ENCODE results near the gene CYP1A2. TPM values are rescaled to one million over a fixed set of nuclear protein-coding genes. Genes with fewer than 3 reads are reported as not detected.

CYP1A2 gene
- total and polyA plus RNA-seq, 12 donors = 0.11 TPM; not detected in 11

DNA sequence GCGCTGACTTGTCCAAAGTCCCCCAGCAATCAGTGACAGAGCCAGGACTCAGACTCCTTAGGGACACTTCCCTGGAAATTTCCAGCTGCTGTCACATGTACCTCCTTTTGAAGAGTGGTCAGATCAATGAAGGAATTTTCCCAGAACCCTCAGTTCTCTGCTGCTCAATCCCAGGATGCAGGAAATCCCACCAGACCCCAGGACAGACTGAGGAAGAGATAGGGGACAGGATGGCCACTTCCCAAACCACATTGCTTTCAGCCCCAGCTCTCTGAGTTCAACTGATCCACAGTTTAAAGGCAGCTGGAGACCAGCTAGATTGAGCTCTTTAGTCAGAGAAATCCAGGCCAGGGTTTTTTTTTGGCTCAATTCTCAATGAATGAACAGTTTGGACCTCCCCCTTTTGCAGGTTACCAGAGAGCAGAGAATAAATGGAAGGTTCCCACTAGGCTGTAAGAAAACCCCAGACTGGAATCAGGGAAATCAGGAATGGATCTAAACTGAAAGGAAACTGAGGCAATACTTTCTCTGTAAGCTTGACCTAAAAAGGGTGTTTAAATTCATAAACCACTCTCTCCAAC is 24.8 kb upstream of the CYP1A2 start:
- H3K4me3 ChIP-seq = no peak overlapping the region
- peaks cover 3 to 31% (median 21%) of the 10 kb centered on the region in 9 donors for H3K4me1 ChIP-seq
- H3K9me3 ChIP-seq = no peaks in the 10 kb centered on the region
- DNase-seq = peak in 1 of 2 donors; percentile 19
- intact Hi-C loops (cut with DNase I) = loop anchor here in 1 of 10 donors (10.0 kb wide), 1 partner anchor 59 kb away; no protein-coding TSS in a partner anchor
- TF ChIP-seq, protein P1, sequence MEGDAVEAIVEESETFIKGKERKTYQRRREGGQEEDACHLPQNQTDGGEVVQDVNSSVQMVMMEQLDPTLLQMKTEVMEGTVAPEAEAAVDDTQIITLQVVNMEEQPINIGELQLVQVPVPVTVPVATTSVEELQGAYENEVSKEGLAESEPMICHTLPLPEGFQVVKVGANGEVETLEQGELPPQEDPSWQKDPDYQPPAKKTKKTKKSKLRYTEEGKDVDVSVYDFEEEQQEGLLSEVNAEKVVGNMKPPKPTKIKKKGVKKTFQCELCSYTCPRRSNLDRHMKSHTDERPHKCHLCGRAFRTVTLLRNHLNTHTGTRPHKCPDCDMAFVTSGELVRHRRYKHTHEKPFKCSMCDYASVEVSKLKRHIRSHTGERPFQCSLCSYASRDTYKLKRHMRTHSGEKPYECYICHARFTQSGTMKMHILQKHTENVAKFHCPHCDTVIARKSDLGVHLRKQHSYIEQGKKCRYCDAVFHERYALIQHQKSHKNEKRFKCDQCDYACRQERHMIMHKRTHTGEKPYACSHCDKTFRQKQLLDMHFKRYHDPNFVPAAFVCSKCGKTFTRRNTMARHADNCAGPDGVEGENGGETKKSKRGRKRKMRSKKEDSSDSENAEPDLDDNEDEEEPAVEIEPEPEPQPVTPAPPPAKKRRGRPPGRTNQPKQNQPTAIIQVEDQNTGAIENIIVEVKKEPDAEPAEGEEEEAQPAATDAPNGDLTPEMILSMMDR (IDR thresholded peaks at IDR 0.05) = no peak
- no peaks in the 10 kb centered on the region for H3K36me3 ChIP-seq
- peak in 5 of 8 donors; percentile 47 to 64 (median 59) for ATAC-seq
- H3K27me3 ChIP-seq = peaks cover 0 to 46% (median 0%) of the 10 kb centered on the region in 7 donors
- H3K27ac ChIP-seq = no peak overlapping the region
- WGBS, 2 donors = 53 to 65% methylated on average over 1 of the region's 1 CpG

DNA sequence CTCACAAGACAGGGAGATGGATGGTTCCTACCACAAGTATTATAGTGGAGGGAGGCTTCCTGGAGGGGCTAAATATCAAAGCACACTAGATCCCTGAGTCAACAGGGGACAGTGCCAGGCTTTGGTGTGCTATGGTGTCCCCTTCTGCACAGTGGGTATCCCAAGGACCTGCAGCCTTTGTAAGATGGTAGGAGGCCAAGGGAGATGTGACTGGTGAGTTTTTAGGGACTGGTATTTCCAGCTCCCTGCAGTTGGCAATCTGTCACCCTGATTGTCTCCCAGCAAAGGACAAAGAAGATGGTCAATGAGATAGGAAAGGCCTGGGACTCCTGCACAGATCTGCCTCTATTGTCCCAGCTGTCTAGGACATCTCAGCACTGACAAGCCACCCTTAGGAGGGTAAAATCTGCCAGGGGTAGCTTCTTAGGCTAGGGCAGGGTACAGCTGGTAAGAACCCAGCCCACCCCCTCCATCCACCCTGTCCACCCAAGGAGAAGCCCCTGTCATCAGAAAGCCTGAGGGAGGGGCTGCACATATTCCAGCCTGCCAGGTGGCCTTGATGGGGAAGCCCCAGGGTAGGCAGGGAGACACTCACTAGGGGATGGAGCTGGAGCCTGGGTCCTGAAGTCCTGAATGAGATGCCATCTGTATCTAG is 23.9 kb upstream of the CYP1A2 start:
- H3K9me3 ChIP-seq = no peaks in the 10 kb centered on the region
- DNase-seq = no peak
- H3K4me1 ChIP-seq = peaks cover 3 to 31% (median 21%) of the 10 kb centered on the region in 9 donors
- intact Hi-C loops (cut with DNase I) = loop anchor here in 1 of 10 donors (10.0 kb wide), 1 partner anchor 60 kb away; no protein-coding TSS in a partner anchor
- no peak overlapping the region for H3K4me3 ChIP-seq
- no peak overlapping the region for H3K27ac ChIP-seq
- H3K27me3 ChIP-seq = peaks cover 0 to 46% (median 0%) of the 10 kb centered on the region in 7 donors
- H3K36me3 ChIP-seq = no peaks in the 10 kb centered on the region
- no peak for ATAC-seq
- TF ChIP-seq, protein P1 (IDR thresholded peaks at IDR 0.05) = no peak

DNA sequence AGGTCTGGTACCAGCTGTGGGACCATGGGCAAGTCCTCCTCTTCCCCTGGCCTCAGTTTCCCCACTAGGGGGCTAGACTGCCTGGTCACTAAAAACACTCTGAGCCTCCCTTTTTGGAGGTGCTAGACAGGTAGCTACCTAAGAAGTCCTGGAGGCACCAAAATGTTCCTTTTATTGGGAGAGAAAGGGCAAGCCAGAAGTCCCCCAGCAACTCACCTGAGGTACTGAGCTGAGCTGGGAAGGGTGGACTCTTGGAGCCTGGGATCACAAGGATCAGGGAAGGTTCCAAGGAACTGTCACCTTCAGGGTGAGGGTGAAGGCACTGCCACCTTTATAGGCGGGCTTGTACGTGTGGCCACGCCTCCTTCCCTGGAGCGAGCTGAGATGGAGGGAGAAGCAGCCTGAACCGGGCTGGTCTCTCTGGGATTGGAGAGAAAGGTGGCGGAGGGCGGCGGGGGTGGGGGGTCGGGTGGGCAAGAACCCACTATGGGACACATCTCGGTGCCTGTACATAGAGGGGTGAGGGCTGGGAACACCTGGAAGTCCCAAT is 23.3 kb upstream of the CYP1A2 start, which contains the start of gene CYP1A1:
CYP1A1 (minus strand) TSS at position 304 of the 550 bp plus-strand sequence. CDS start 2,431 bp downstream, outside the sequence.
- H3K27me3 ChIP-seq = peaks cover 0 to 52% (median 1%) of the 10 kb centered on the region in 7 donors
- no peaks in the 10 kb centered on the region for H3K9me3 ChIP-seq
- ATAC-seq (peak in 6 of 8 donors; percentile 40 to 56 (median 50)), DNase-seq (peak in 1 of 2 donors; percentile 28)
- H3K36me3 ChIP-seq = no peaks in the 10 kb centered on the region
- 1 to 2% methylated on average over 10 of the region's 10 CpGs for WGBS, 2 donors
- peak within 1 kb of the TSS in 7 of 10 donors; percentile 2 to 77 (median 54) for H3K27ac ChIP-seq
- TF ChIP-seq, protein P1 (IDR thresholded peaks at IDR 0.05) = no peak
- H3K4me3 ChIP-seq = peak within 1 kb of the TSS; percentile 42 to 78 (median 60)
- intact Hi-C loops (cut with DNase I) = loop anchor here in 1 of 10 donors (10.0 kb wide), 1 partner anchor 60 kb away; no protein-coding TSS in a partner anchor
- peaks cover 3 to 31% (median 21%) of the 10 kb centered on the region in 9 donors for H3K4me1 ChIP-seq
